Stomach (tissue), 9 donors: ENCODE results near the gene NCL. TPM values are rescaled to one million over a fixed set of nuclear protein-coding genes. Genes with fewer than 3 reads are reported as not detected.

ENCODE experiments used
- DNase-seq, 2 donors: peaks; one replicate each; pipeline versions ENCODE4 v3.0.0 to v3.0.0-alpha.2; 2013 to 2019
- H3K27ac ChIP-seq, 5 donors: fragments of 200-600 bp in 4 of 5; sonication (generic) in 4 of 5; one replicate each; pipeline ENCODE4 v1.5.1; 2013 to 2019; ENCODE audit warnings: mild to moderate bottlenecking in 1 of 5, moderate library complexity in 1 of 5
- H3K27me3 ChIP-seq, 3 donors: fragments of 200-600 bp; sonication (generic); one replicate each; pipeline ENCODE4 v1.5.1; 2017 to 2019; ENCODE audit warnings: mixed run types in 1 of 3
- H3K36me3 ChIP-seq, 4 donors: fragments of 200-600 bp; sonication (generic); 1 replicate in 3 of 4; 2 replicates in 1 of 4; pipeline ENCODE4 v1.5.1; 2016 to 2019
- H3K4me1 ChIP-seq, 4 donors: fragments of 200-600 bp; sonication (generic); one replicate each; pipeline ENCODE4 v1.5.1; 2016 to 2019
- H3K4me3 ChIP-seq, 4 donors: fragments of 200-600 bp; sonication (generic) in 3 of 4; one replicate each; pipeline ENCODE4 v1.5.1; 2016 to 2019; ENCODE audit warnings: mild to moderate bottlenecking in 1 of 4
- H3K9me3 ChIP-seq, 4 donors: fragments of 200-600 bp; sonication (generic); one replicate each; pipeline ENCODE4 v1.5.1; 2016 to 2019
- EP300 ChIP-seq: sonication (generic); formaldehyde crosslinking; IDR thresholded peaks from one replicate; pipeline ENCODE4 v1.6.1; 2017; ENCODE audit warnings: antibody characterized with exemption
- POLR2A ChIP-seq, 4 donors: fragments of 450-650 bp; IDR thresholded peaks; one replicate each; pipeline ENCODE4 v1.6.1; 2016; ENCODE audit warnings: antibody characterized with exemption in 4 of 4, control low read depth in 2 of 4, mild to moderate bottlenecking in 1 of 4, moderate library complexity in 1 of 4
- POLR2AphosphoS5 ChIP-seq, 3 donors: sonication (generic); formaldehyde crosslinking; IDR thresholded peaks; one replicate each; pipeline ENCODE4 v1.6.1; 2016; ENCODE audit warnings: antibody characterized with exemption in 3 of 3
- WGBS, 5 donors: extraction: QIAGEN DNeasy Blood & Tissue Kit in 3 of 5; methylation state at CpG; one replicate each; pipeline versions ENCODE4 v1.1.5 to v1.1.7; 2013 to 2018; 5-methylcytosine and 5-hydroxymethylcytosine counted together
- intact Hi-C: fragments of 100-400 bp; cut with DNase I; formaldehyde crosslinking; loops from one replicate; pipeline ENCODE4 v1.15.1; 2023; ENCODE audit warnings: low total_unique reads
- polyA plus RNA-seq, 3 donors: library from polyadenylated mRNA; stranded (reverse); fragments of 200-250 nt; gene quantifications; one replicate each; pipeline ENCODE4 v1.2.3, GENCODE V29; 2013
- total RNA-seq, 5 donors: library from RNA; depleted of rRNA; stranded (reverse); fragments of >200 nt; gene quantifications; one replicate each; pipeline versions ENCODE4 v1.1.0 to v1.2.3, GENCODE V29; 2014 to 2016
- TF ChIP-seq, protein P1 (sequence below), 7 experiments: fragments of 450-650 bp in 4 of 7; fragments of 200-600 bp in 3 of 7; sonication (generic) in 3 of 7; IDR thresholded peaks; one replicate each; pipeline ENCODE4 v1.5.1; 2016 to 2019; ENCODE audit warnings: antibody characterized with exemption in 7 of 7, control low read depth in 2 of 7, mild to moderate bottlenecking in 1 of 7
- donor health status: healthy with polysubstance abuse.
- donor health status: Bipolar disorder and iron deficiency.
- donor health status: healthy.

Gene NCL
- total and polyA plus RNA-seq, 8 donors: 72.3 to 278 (median 178) TPM

DNA sequence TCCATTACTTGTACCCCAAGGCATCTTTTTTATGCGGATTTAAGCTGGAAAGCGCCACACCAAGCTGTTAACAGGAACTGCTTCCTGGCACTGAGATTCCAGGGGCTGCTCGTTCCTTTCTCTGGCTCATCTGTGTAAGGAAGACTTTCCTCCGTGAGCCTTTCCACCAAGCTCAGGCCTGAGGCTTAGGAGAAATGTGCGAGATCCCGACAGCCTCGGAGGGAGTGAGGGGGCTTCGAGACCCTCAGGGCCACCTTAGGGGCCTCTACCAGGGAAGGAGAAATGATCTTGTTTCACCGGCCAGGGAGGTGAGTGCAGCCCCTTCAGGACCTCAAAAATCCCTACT, 51.7 kb downstream of the NCL start:
- TF ChIP-seq POLR2A (IDR thresholded peaks at IDR 0.05) (no peak), POLR2AphosphoS5 (IDR thresholded peaks at IDR 0.05) (no peak), EP300 (no peak)
- TF ChIP-seq, protein P1, sequence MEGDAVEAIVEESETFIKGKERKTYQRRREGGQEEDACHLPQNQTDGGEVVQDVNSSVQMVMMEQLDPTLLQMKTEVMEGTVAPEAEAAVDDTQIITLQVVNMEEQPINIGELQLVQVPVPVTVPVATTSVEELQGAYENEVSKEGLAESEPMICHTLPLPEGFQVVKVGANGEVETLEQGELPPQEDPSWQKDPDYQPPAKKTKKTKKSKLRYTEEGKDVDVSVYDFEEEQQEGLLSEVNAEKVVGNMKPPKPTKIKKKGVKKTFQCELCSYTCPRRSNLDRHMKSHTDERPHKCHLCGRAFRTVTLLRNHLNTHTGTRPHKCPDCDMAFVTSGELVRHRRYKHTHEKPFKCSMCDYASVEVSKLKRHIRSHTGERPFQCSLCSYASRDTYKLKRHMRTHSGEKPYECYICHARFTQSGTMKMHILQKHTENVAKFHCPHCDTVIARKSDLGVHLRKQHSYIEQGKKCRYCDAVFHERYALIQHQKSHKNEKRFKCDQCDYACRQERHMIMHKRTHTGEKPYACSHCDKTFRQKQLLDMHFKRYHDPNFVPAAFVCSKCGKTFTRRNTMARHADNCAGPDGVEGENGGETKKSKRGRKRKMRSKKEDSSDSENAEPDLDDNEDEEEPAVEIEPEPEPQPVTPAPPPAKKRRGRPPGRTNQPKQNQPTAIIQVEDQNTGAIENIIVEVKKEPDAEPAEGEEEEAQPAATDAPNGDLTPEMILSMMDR (IDR thresholded peaks at IDR 0.05): no peak
- H3K27ac ChIP-seq: peak overlapping the region in 2 of 5 donors; percentile 56 to 89
- peaks cover 0 to 9% (median 5%) of the 10 kb centered on the region in 3 donors for H3K27me3 ChIP-seq
- no peak for DNase-seq
- H3K4me1 ChIP-seq: peaks cover 0 to 28% (median 16%) of the 10 kb centered on the region in 4 donors
- WGBS, 5 donors: 39 to 49% (median 40%) methylated on average over 5 to 9 of the region's 9 CpGs
- no peaks in the 10 kb centered on the region for H3K36me3 ChIP-seq
- peak overlapping the region; percentile 57 to 73 (median 60) for H3K4me3 ChIP-seq
- intact Hi-C loops: loop anchor here (5.0 kb wide), 2 partner anchors 115 to 185 kb away; no protein-coding TSS in a partner anchor
- H3K9me3 ChIP-seq: peaks cover 0 to 7% (median 0%) of the 10 kb centered on the region in 4 donors

- Histone ChIP-seq H3K27me3 (peaks cover 0 to 9% (median 5%) of the 10 kb centered on the region in 3 donors), H3K9me3 (peaks cover 0 to 7% (median 0%) of the 10 kb centered on the region in 4 donors), H3K4me3 (peak overlapping the region; percentile 57 to 73 (median 60)), H3K4me1 (peaks cover 0 to 28% (median 16%) of the 10 kb centered on the region in 4 donors), H3K27ac (peak overlapping the region; percentile 56 to 89 (median 67)), H3K36me3 (no peaks in the 10 kb centered on the region)
- WGBS, 5 donors: 2 to 8% (median 3%) methylated on average over 21 to 67 of the region's 67 CpGs
- peak; percentile 87 to 94 for DNase-seq
- TF ChIP-seq EP300 (no peak), POLR2A (IDR thresholded peaks at IDR 0.05) (no peak), POLR2AphosphoS5 (IDR thresholded peaks at IDR 0.05) (peak in 1 of 3 donors; percentile 70)
- TF ChIP-seq, protein P1 (IDR thresholded peaks at IDR 0.05): peak in 5 of 7 experiments; percentile 71 to 88 (median 78)
- intact Hi-C loops: loop anchor here (5.0 kb wide), 2 partner anchors 115 to 185 kb away; no protein-coding TSS in a partner anchor
Measured at GRCh38 chr2:231411831-231412617, 52.3 kb downstream of the NCL start.

- peaks cover 0 to 7% (median 0%) of the 10 kb centered on the region in 4 donors for H3K9me3 ChIP-seq
- no peak overlapping the region for H3K4me3 ChIP-seq
- H3K27ac ChIP-seq: peak overlapping the region in 1 of 5 donors; percentile 89
- H3K27me3 ChIP-seq: peaks cover 0 to 9% (median 5%) of the 10 kb centered on the region in 3 donors
- no peaks in the 10 kb centered on the region for H3K36me3 ChIP-seq
- 66 to 71% (median 70%) methylated on average over 3 of the region's 3 CpGs for WGBS, 5 donors
- intact Hi-C loops: loop anchor here (5.0 kb wide), 2 partner anchors 114 to 184 kb away; no protein-coding TSS in a partner anchor
- DNase-seq: peak in 1 of 2 donors; percentile 12
- no peak for TF ChIP-seq EP300
- no peak for TF ChIP-seq POLR2A (IDR thresholded peaks at IDR 0.05)
- TF ChIP-seq POLR2AphosphoS5 (IDR thresholded peaks at IDR 0.05): no peak
- TF ChIP-seq, protein P1 (IDR thresholded peaks at IDR 0.05): no peak
- H3K4me1 ChIP-seq: peaks cover 0 to 31% (median 16%) of the 10 kb centered on the region in 4 donors
Measured at GRCh38 chr2:231411237-231411636, 53.0 kb downstream of the NCL start.

DNA sequence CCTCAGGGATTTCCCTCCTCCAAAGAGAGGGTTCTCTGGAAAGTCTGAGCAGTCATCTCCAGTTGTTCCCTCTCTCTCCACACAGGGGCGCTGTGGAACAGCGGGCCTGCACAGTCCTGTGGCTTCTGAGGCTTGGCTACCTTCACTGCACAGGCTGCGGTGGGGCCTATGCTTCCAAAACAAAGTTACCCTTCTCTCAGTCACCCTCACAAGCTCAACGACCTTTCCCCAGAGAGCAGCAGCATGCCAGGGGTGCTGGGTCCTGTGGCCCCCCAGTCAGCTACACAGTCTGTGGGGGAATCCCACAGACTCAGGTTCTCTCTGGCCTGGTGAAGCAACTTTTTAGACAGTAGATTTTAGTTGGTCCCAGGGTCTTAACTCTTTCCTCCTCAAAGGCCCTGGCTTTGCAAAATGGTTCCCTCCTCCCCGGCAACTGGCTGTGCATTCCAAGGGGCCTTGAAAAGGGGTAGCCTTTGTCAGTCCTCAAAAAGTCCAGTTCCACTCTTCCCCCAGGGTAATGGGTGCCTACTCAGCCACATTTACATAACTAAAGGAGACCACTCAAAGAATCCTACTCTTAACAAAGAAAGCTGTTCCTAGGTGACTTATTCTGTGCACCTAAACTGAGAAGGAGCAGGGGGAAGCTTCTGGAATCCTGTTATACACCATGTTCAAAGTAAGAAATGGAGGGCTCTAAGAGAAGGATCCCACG, 53.8 kb downstream of the NCL start:
- intact Hi-C loops: loop anchor here (5.0 kb wide), 2 partner anchors 113 to 183 kb away; no protein-coding TSS in a partner anchor
- DNase-seq: peak in 1 of 2 donors; percentile 27
- WGBS, 5 donors: 68 to 83% (median 81%) methylated on average over 6 of the region's 6 CpGs
- no peak overlapping the region for H3K4me3 ChIP-seq
- peak overlapping the region in 1 of 5 donors; percentile 56 for H3K27ac ChIP-seq
- H3K27me3 ChIP-seq: peaks cover 0 to 9% (median 5%) of the 10 kb centered on the region in 3 donors
- TF ChIP-seq, protein P1 (IDR thresholded peaks at IDR 0.05): peak in 3 of 7 experiments; percentile 7 to 13 (median 11)
- TF ChIP-seq POLR2A (IDR thresholded peaks at IDR 0.05): no peak
- H3K36me3 ChIP-seq: no peaks in the 10 kb centered on the region
- peaks cover 0 to 39% (median 22%) of the 10 kb centered on the region in 4 donors for H3K4me1 ChIP-seq
- peaks cover 0 to 7% (median 0%) of the 10 kb centered on the region in 4 donors for H3K9me3 ChIP-seq
